OCI-LY7 (cell line): ENCODE data around the gene CMTM4.

Experiments
- CTCF ChIP-seq: fragments of 200-600 bp; sonication (generic); conservative IDR thresholded peaks from 2 replicates; pipeline ENCODE4 v1.5.1; 2014; ENCODE audit warnings: mild to moderate bottlenecking, antibody characterized with exemption, low read length, moderate library complexity, mixed read lengths
- EZH2phosphoT487 ChIP-seq: fragments of 200-600 bp; sonication (generic); IDR thresholded peaks from 2 replicates; pipeline ENCODE4 v1.6.1; 2018; ENCODE audit warnings: low read depth, borderline replicate concordance, mild to moderate bottlenecking, mixed run types, antibody characterized with exemption, low read length, moderate library complexity, mixed read lengths

DNA sequence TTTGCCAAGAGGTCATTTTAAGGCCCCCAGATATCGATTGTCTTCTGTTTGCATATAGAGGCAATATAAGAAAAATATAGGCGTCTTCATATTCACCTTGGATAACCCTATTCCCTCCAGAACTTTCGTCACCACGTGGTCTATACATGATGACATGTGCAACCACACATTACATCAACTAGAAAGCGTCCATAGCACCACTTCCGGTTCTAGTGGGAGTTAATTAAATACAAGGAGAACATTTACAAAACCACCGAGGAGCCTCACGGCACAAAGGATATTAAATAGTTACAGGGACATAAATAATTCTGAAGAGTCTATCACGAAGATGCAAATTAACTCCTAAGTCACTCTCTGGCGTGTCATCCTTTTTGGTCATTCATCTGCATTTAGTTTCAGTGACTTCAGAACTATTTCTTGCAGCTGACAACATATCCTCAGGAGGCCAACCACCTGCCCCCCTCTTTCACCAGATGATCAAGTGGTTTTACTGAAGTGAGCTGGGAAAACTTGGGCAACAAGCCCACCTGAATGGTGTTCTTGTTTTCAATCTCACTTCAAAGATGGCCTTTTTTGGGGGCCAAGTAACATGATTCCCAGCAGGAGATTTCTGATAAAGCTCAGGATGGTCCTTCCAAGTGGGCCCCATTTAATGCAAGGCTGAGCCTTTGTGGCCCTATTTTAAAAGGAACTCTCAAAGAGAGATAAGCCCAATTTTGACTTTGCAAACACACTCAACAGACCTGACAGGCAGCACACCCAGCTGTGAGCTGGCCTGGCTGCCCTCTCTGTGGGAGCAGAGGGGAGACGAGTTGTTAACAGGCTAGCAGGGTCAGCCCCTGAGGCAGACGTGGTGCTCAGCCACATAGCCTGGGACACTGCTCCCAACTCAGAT lies 76.8 kb downstream of the CMTM4 start:
- TF ChIP-seq CTCF (no peak), EZH2phosphoT487 (no peak)
